ENCODE data around the gene CCN2. TPM values are rescaled to one million over a fixed set of nuclear protein-coding genes. Genes with fewer than 3 reads are reported as not detected.

CCN2 gene
- total and polyA plus RNA-seq, 7 experiments from 2014 or later: not detected

- Mint-ChIP-seq H3K4me1 (peaks cover 0 to 6% (median 5%) of the 10 kb centered on the region in 7 donors), H3K36me3 (no peaks in the 10 kb centered on the region), H3K4me3 (no peak overlapping the region), H3K27me3 (peaks cover 38 to 51% (median 41%) of the 10 kb centered on the region in 5 donors), H3K27ac (no peak overlapping the region), H3K9me3 (peaks cover 0 to 1% (median 0%) of the 10 kb centered on the region in 11 donors)
- Histone ChIP-seq H3K4me1 (ENCODE audit: control insufficient read depth in 2 of 2, insufficient read depth in 2 of 2, low read length in 2 of 2) (no peaks in the 10 kb centered on the region), H3K36me3 (ENCODE audit: control insufficient read depth in 2 of 3, insufficient read depth in 3 of 3, low read length in 3 of 3) (no peaks in the 10 kb centered on the region), H3K9me3 (ENCODE audit: control insufficient read depth in 2 of 3, low read length in 3 of 3) (no peaks in the 10 kb centered on the region), H3K4me3 (ENCODE audit: low read length) (no peak overlapping the region), H3K27me3 (ENCODE audit: control insufficient read depth in 2 of 2, insufficient read depth in 2 of 2, low read length in 2 of 2) (peaks cover 0 to 12% of the 10 kb centered on the region in 2 donors), H3K27ac (ENCODE audit: low read depth, low read length) (no peak overlapping the region)
- POLR2A ChIA-PET: no interaction called here
- intact Hi-C loops (cut with micrococcal nuclease): no loop called here
- ATAC-seq (no peak), DNase-seq (no peak)
- CTCF ChIA-PET: no interaction called here
These were observed 4.7 kb upstream of the CCN2 start for GRCh38 chr6:131955876-131956275.

- ChIA-PET CTCF (no interaction called here), POLR2A (no interaction called here)
- peaks cover 42 to 55% (median 44%) of the 10 kb centered on the region in 5 donors for H3K27me3 Mint-ChIP-seq
- intact Hi-C loops (cut with micrococcal nuclease): no loop called here
- H3K4me3 Mint-ChIP-seq: no peak overlapping the region
- no peak overlapping the region for H3K27ac Mint-ChIP-seq
- no peak overlapping the region for H3K27ac ChIP-seq (ENCODE audit: low read depth, low read length)
- peaks cover 3 to 9% (median 7%) of the 10 kb centered on the region in 7 donors for H3K4me1 Mint-ChIP-seq
- no peaks in the 10 kb centered on the region for H3K4me1 ChIP-seq (ENCODE audit: control insufficient read depth in 2 of 2, insufficient read depth in 2 of 2, low read length in 2 of 2)
- H3K27me3 ChIP-seq (ENCODE audit: control insufficient read depth in 2 of 2, insufficient read depth in 2 of 2, low read length in 2 of 2): peaks cover 0 to 12% of the 10 kb centered on the region in 2 donors
- H3K36me3 Mint-ChIP-seq: no peaks in the 10 kb centered on the region
- H3K9me3 ChIP-seq (ENCODE audit: control insufficient read depth in 2 of 3, low read length in 3 of 3): no peaks in the 10 kb centered on the region
- no peaks in the 10 kb centered on the region for H3K36me3 ChIP-seq (ENCODE audit: control insufficient read depth in 2 of 3, insufficient read depth in 3 of 3, low read length in 3 of 3)
- DNase-seq (no peak), ATAC-seq (no peak)
- H3K4me3 ChIP-seq (ENCODE audit: low read length): no peak overlapping the region
- peaks cover 0 to 1% (median 0%) of the 10 kb centered on the region in 11 donors for H3K9me3 Mint-ChIP-seq
These were observed 4.0 kb upstream of the CCN2 start for GRCh38 chr6:131955192-131955591.

DNA sequence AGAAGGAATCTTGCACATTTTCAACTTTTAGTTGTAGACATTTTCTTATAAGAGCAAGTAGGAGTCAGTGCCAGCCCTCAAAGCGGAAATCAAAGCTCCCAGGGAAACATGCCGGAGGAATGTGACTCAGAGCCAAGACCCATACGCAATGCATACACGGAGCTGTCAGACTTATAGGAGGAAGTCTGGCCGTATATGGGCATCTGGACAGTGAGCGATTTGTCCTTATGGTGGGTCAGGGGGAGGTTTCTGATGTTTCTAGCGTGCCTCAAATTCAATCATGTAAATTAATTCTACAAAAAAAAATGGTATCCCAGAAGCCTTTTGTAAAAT, 3.6 kb upstream of the CCN2 start:
- H3K27me3 Mint-ChIP-seq: peaks cover 46 to 60% (median 49%) of the 10 kb centered on the region in 5 donors
- Histone ChIP-seq H3K9me3 (ENCODE audit: control insufficient read depth in 2 of 3, low read length in 3 of 3) (no peaks in the 10 kb centered on the region), H3K4me1 (ENCODE audit: control insufficient read depth in 2 of 2, insufficient read depth in 2 of 2, low read length in 2 of 2) (no peaks in the 10 kb centered on the region), H3K4me3 (ENCODE audit: low read length) (no peak overlapping the region), H3K36me3 (ENCODE audit: control insufficient read depth in 2 of 3, insufficient read depth in 3 of 3, low read length in 3 of 3) (no peaks in the 10 kb centered on the region), H3K27me3 (ENCODE audit: control insufficient read depth in 2 of 2, insufficient read depth in 2 of 2, low read length in 2 of 2) (peaks cover 4 to 12% of the 10 kb centered on the region in 2 donors), H3K27ac (ENCODE audit: low read depth, low read length) (no peak overlapping the region)
- intact Hi-C loops (cut with micrococcal nuclease): no loop called here
- DNase-seq (no peak), ATAC-seq (no peak)
- H3K27ac Mint-ChIP-seq: no peak overlapping the region
- H3K4me3 Mint-ChIP-seq: no peak overlapping the region
- H3K4me1 Mint-ChIP-seq: peaks cover 5 to 13% (median 11%) of the 10 kb centered on the region in 7 donors
- ChIA-PET CTCF (no interaction called here), POLR2A (no interaction called here)
- peaks cover 0 to 1% (median 0%) of the 10 kb centered on the region in 11 donors for H3K9me3 Mint-ChIP-seq
- no peaks in the 10 kb centered on the region for H3K36me3 Mint-ChIP-seq

GRCh38 chr6:131954059-131954774, 3.0 kb upstream of the CCN2 start:
- no peak overlapping the region for H3K27ac ChIP-seq (ENCODE audit: low read depth, low read length)
- no peak overlapping the region for H3K4me3 ChIP-seq (ENCODE audit: low read length)
- no peaks in the 10 kb centered on the region for H3K36me3 ChIP-seq (ENCODE audit: control insufficient read depth in 2 of 3, insufficient read depth in 3 of 3, low read length in 3 of 3)
- no peak for ATAC-seq
- no peaks in the 10 kb centered on the region for H3K9me3 ChIP-seq (ENCODE audit: control insufficient read depth in 2 of 3, low read length in 3 of 3)
- H3K27ac Mint-ChIP-seq: no peak overlapping the region
- H3K27me3 ChIP-seq (ENCODE audit: control insufficient read depth in 2 of 2, insufficient read depth in 2 of 2, low read length in 2 of 2): peaks cover 4 to 13% of the 10 kb centered on the region in 2 donors
- ChIA-PET CTCF (no interaction called here), POLR2A (no interaction called here)
- peaks cover 5 to 18% (median 16%) of the 10 kb centered on the region in 7 donors for H3K4me1 Mint-ChIP-seq
- H3K4me3 Mint-ChIP-seq: no peak overlapping the region
- DNase-seq: no peak
- H3K36me3 Mint-ChIP-seq: peaks cover 0 to 5% (median 0%) of the 10 kb centered on the region in 5 donors
- intact Hi-C loops (cut with micrococcal nuclease): no loop called here
- H3K9me3 Mint-ChIP-seq: peaks cover 0 to 1% (median 0%) of the 10 kb centered on the region in 11 donors
- peaks cover 52 to 65% (median 54%) of the 10 kb centered on the region in 5 donors for H3K27me3 Mint-ChIP-seq
- H3K4me1 ChIP-seq (ENCODE audit: control insufficient read depth in 2 of 2, insufficient read depth in 2 of 2, low read length in 2 of 2): no peaks in the 10 kb centered on the region

- no peak overlapping the region for H3K27ac ChIP-seq (ENCODE audit: low read depth, low read length)
- Mint-ChIP-seq H3K9me3 (peaks cover 0 to 1% (median 0%) of the 10 kb centered on the region in 11 donors), H3K4me1 (peaks cover 5 to 21% (median 16%) of the 10 kb centered on the region in 7 donors), H3K27me3 (peaks cover 54 to 74% (median 64%) of the 10 kb centered on the region in 5 donors), H3K36me3 (peaks cover 0 to 6% (median 0%) of the 10 kb centered on the region in 5 donors), H3K27ac (peak overlapping the region in 1 of 9 donors; percentile 2), H3K4me3 (no peak overlapping the region)
- no peak for ATAC-seq
- H3K27me3 ChIP-seq (ENCODE audit: control insufficient read depth in 2 of 2, insufficient read depth in 2 of 2, low read length in 2 of 2): peaks cover 4 to 18% of the 10 kb centered on the region in 2 donors
- no peaks in the 10 kb centered on the region for H3K9me3 ChIP-seq (ENCODE audit: control insufficient read depth in 2 of 3, low read length in 3 of 3)
- intact Hi-C loops (cut with micrococcal nuclease): no loop called here
- ChIA-PET POLR2A (no interaction called here), CTCF (no interaction called here)
- H3K36me3 ChIP-seq (ENCODE audit: control insufficient read depth in 2 of 3, insufficient read depth in 3 of 3, low read length in 3 of 3): no peaks in the 10 kb centered on the region
- no peaks in the 10 kb centered on the region for H3K4me1 ChIP-seq (ENCODE audit: control insufficient read depth in 2 of 2, insufficient read depth in 2 of 2, low read length in 2 of 2)
- DNase-seq: no peak
- H3K4me3 ChIP-seq (ENCODE audit: low read length): no peak overlapping the region
These were observed 1.8 kb upstream of the CCN2 start for GRCh38 chr6:131952886-131953509.

DNA sequence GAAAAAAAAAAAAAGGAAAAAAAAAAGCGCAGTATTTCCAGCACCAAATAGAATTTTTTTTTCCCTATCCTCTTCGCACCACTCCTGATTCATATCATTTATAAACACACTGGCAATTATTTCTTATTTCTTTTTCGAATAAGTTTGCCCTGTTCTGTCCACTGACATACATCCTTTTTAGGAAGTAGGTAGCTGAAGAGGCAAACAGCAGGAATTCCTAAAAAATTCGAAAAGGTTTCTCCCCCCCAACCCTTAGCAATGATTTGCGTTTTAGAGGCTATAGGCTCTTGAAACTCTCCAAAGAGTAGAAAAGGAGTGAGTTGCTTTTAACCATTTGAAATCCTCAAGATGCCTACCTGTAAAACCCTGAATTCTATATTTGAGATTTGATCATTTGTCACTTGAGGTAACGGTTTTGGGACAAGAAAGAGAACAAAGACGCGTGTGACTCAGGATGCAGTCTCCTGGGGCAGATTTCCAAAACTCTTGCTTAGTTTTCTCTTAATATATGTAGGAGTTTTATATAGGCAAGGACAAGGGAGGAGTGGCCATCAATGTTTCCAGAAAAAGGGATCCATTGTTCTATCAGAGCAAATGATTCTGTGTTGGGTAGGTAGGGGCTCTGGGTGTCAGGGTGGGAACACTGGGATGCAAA, 531 bp upstream of the CCN2 start:
- DNase-seq (no peak), ATAC-seq (no peak)
- ChIA-PET CTCF (no interaction called here), POLR2A (no interaction called here)
- Mint-ChIP-seq H3K4me3 (peak overlapping the region in 9 of 10 donors; percentile 43 to 83 (median 76)), H3K27me3 (peaks cover 64 to 77% (median 74%) of the 10 kb centered on the region in 5 donors), H3K9me3 (peaks cover 0 to 3% (median 0%) of the 10 kb centered on the region in 11 donors), H3K36me3 (peaks cover 0 to 6% (median 0%) of the 10 kb centered on the region in 5 donors), H3K4me1 (peaks cover 5 to 21% (median 16%) of the 10 kb centered on the region in 7 donors), H3K27ac (no peak overlapping the region)
- Histone ChIP-seq H3K4me3 (ENCODE audit: low read length) (no peak overlapping the region), H3K9me3 (ENCODE audit: control insufficient read depth in 2 of 3, low read length in 3 of 3) (no peaks in the 10 kb centered on the region), H3K4me1 (ENCODE audit: control insufficient read depth in 2 of 2, insufficient read depth in 2 of 2, low read length in 2 of 2) (no peaks in the 10 kb centered on the region), H3K27ac (ENCODE audit: low read depth, low read length) (no peak overlapping the region), H3K27me3 (ENCODE audit: control insufficient read depth in 2 of 2, insufficient read depth in 2 of 2, low read length in 2 of 2) (peaks cover 4 to 25% of the 10 kb centered on the region in 2 donors), H3K36me3 (ENCODE audit: control insufficient read depth in 2 of 3, insufficient read depth in 3 of 3, low read length in 3 of 3) (no peaks in the 10 kb centered on the region)
- intact Hi-C loops (cut with micrococcal nuclease): no loop called here

Measured in naive thymus-derived CD4-positive, alpha-beta T cell (primary cell).